IPS DF 6.9 (cell line): ENCODE measurements around the gene SPTB.

Source experiments
- DNase-seq: peaks from one replicate; pipeline ENCODE4 v3.0.0-alpha.2; 2013; ENCODE audit warnings: low read depth, low spot score
- H3K27ac ChIP-seq: one replicate; pipeline ENCODE4 v1.5.1; 2013; ENCODE audit warnings: low read length, control low read depth
- H3K27me3 ChIP-seq: 2 replicates; pipeline ENCODE4 v1.6.1; 2013; ENCODE audit warnings: mild to moderate bottlenecking, low read length; ENCODE audit not compliant: control insufficient read depth, insufficient read depth
- H3K36me3 ChIP-seq: 2 replicates; pipeline ENCODE4 v1.6.1; 2013; ENCODE audit warnings: low read length; ENCODE audit not compliant: control insufficient read depth, insufficient read depth
- H3K4me1 ChIP-seq: 2 replicates; pipeline ENCODE4 v1.6.1; 2013; ENCODE audit warnings: low read length; ENCODE audit not compliant: control insufficient read depth, insufficient read depth
- H3K4me3 ChIP-seq: 2 replicates; pipeline ENCODE4 v1.5.1; 2013; ENCODE audit warnings: mild to moderate bottlenecking, low read length
- H3K9me3 ChIP-seq: 2 replicates; pipeline ENCODE4 v1.6.1; 2013; ENCODE audit warnings: low read length, inconsistent platforms; ENCODE audit not compliant: control insufficient read depth, insufficient read depth
- WGBS: extraction: QIAGEN DNeasy Blood & Tissue Kit; methylation state at CpG from one replicate; pipeline ENCODE4 v1.1.7; 2013; ENCODE audit warnings: mixed read lengths, missing lambda C conversion rate; ENCODE audit not compliant: insufficient read length, insufficient coverage; 5-methylcytosine and 5-hydroxymethylcytosine counted together

The SPTB gene

GRCh38 chr14:64761441-64762043 lies 118.2 kb downstream of the SPTB start:
- no peak for DNase-seq
- Histone ChIP-seq H3K27me3 (no peaks in the 10 kb centered on the region), H3K36me3 (no peaks in the 10 kb centered on the region), H3K4me3 (no peak overlapping the region), H3K4me1 (peaks cover 15% of the 10 kb centered on the region; the same call in 1 of the 2 replicates), H3K27ac (no peak overlapping the region), H3K9me3 (no peaks in the 10 kb centered on the region)
- WGBS = no CpG with 5 or more reads among the region's 5 CpGs

GRCh38 chr14:64760916-64761315 lies 118.8 kb downstream of the SPTB start:
- WGBS = no CpG with 5 or more reads among the region's 5 CpGs
- no peaks in the 10 kb centered on the region for H3K36me3 ChIP-seq
- H3K4me1 ChIP-seq = peaks cover 13% of the 10 kb centered on the region; the same call in 1 of the 2 replicates
- no peaks in the 10 kb centered on the region for H3K9me3 ChIP-seq
- no peak for DNase-seq
- no peak overlapping the region for H3K4me3 ChIP-seq
- no peaks in the 10 kb centered on the region for H3K27me3 ChIP-seq
- H3K27ac ChIP-seq = no peak overlapping the region

- no peaks in the 10 kb centered on the region for H3K36me3 ChIP-seq
- H3K27ac ChIP-seq = no peak overlapping the region
- DNase-seq = no peak
- H3K4me3 ChIP-seq = no peak overlapping the region
- H3K4me1 ChIP-seq = peaks cover 13% of the 10 kb centered on the region; the same call in 1 of the 2 replicates
- H3K9me3 ChIP-seq = no peaks in the 10 kb centered on the region
- H3K27me3 ChIP-seq = no peaks in the 10 kb centered on the region
- WGBS = no CpG with 5 or more reads among the region's 8 CpGs
These were observed 119.5 kb downstream of the SPTB start for GRCh38 chr14:64760146-64760755.

GRCh38 chr14:64759555-64759938 lies 120.2 kb downstream of the SPTB start:
- Histone ChIP-seq H3K4me3 (no peak overlapping the region), H3K9me3 (no peaks in the 10 kb centered on the region), H3K27ac (no peak overlapping the region), H3K4me1 (peaks cover 13% of the 10 kb centered on the region; the same call in 1 of the 2 replicates), H3K27me3 (no peaks in the 10 kb centered on the region), H3K36me3 (no peaks in the 10 kb centered on the region)
- no CpG with 5 or more reads among the region's 6 CpGs for WGBS
- DNase-seq = no peak

GRCh38 chr14:64758691-64759554 lies 120.8 kb downstream of the SPTB start:
- no CpG with 5 or more reads among the region's 7 CpGs for WGBS
- no peak overlapping the region for H3K4me3 ChIP-seq
- no peaks in the 10 kb centered on the region for H3K36me3 ChIP-seq
- H3K9me3 ChIP-seq = no peaks in the 10 kb centered on the region
- DNase-seq = no peak
- no peak overlapping the region for H3K27ac ChIP-seq
- H3K4me1 ChIP-seq = peaks cover 8% of the 10 kb centered on the region; the same call in 1 of the 2 replicates
- H3K27me3 ChIP-seq = no peaks in the 10 kb centered on the region

- DNase-seq = no peak
- H3K36me3 ChIP-seq = no peaks in the 10 kb centered on the region
- H3K27me3 ChIP-seq = no peaks in the 10 kb centered on the region
- H3K27ac ChIP-seq = no peak overlapping the region
- WGBS = no CpG with 5 or more reads among the region's 3 CpGs
- H3K4me1 ChIP-seq = peaks cover 5% of the 10 kb centered on the region; the same call in 1 of the 2 replicates
- no peak overlapping the region for H3K4me3 ChIP-seq
- H3K9me3 ChIP-seq = no peaks in the 10 kb centered on the region
These were observed 121.6 kb downstream of the SPTB start for GRCh38 chr14:64758025-64758521.

- Histone ChIP-seq H3K36me3 (no peaks in the 10 kb centered on the region), H3K27me3 (no peaks in the 10 kb centered on the region), H3K4me3 (no peak overlapping the region), H3K27ac (no peak overlapping the region), H3K4me1 (peaks cover 5% of the 10 kb centered on the region; the same call in 1 of the 2 replicates), H3K9me3 (no peaks in the 10 kb centered on the region)
- DNase-seq = no peak
- no CpG with 5 or more reads among the region's 3 CpGs for WGBS
These were observed 122.1 kb downstream of the SPTB start for GRCh38 chr14:64757601-64758000.

- no peak overlapping the region for H3K27ac ChIP-seq
- peaks cover 3% of the 10 kb centered on the region; the same call in 1 of the 2 replicates for H3K4me1 ChIP-seq
- H3K27me3 ChIP-seq = no peaks in the 10 kb centered on the region
- H3K4me3 ChIP-seq = no peak overlapping the region
- H3K9me3 ChIP-seq = no peaks in the 10 kb centered on the region
- H3K36me3 ChIP-seq = no peaks in the 10 kb centered on the region
- no peak for DNase-seq
- WGBS = no CpG with 5 or more reads among the region's 5 CpGs
These were observed 123.0 kb downstream of the SPTB start for GRCh38 chr14:64756712-64757111.

GRCh38 chr14:64755781-64756221 lies 123.9 kb downstream of the SPTB start:
- DNase-seq = no peak
- no CpG with 5 or more reads among the region's 9 CpGs for WGBS
- Histone ChIP-seq H3K36me3 (no peaks in the 10 kb centered on the region), H3K9me3 (no peaks in the 10 kb centered on the region), H3K4me1 (peaks cover 3% of the 10 kb centered on the region; the same call in 1 of the 2 replicates), H3K27ac (no peak overlapping the region), H3K4me3 (no peak overlapping the region), H3K27me3 (no peaks in the 10 kb centered on the region)

GRCh38 chr14:64754685-64755084 lies 125.0 kb downstream of the SPTB start:
- Histone ChIP-seq H3K36me3 (peaks cover 3% of the 10 kb centered on the region; the same call in 1 of the 2 replicates), H3K4me3 (no peak overlapping the region), H3K4me1 (peaks cover 3% of the 10 kb centered on the region; the same call in 1 of the 2 replicates), H3K27ac (no peak overlapping the region), H3K27me3 (no peaks in the 10 kb centered on the region), H3K9me3 (no peaks in the 10 kb centered on the region)
- no CpG with 5 or more reads among the region's 5 CpGs for WGBS
- no peak for DNase-seq
